ENCODE results near the gene CDH4.

CDH4 gene

DNA sequence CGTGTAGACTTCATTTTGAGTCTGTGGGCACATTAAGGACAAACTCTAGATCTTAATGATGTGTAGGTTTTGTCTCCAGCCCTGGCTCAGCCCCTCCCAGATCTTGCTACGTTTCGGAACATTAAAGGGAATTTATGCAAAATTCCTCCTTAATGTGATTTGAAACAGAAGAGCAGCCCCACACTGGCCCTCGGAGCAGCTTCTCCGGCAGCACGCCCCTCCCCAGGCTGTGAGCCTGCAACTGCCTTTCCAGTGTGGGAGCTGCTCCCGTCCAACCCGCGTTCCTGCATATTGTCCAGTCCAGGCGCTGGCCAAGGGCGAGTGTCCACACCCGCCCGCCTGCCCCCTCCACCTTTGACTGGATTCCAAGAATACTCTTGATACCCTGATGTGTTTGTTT is 556.4 kb downstream of the CDH4 start:
- Mint-ChIP-seq H3K27me3 (ENCODE audit: low read depth) (no peaks in the 10 kb centered on the region), H3K36me3 (ENCODE audit: low read depth) (no peaks in the 10 kb centered on the region), H3K4me3 (no peak overlapping the region), H3K4me1 (ENCODE audit: low read depth) (no peaks in the 10 kb centered on the region), H3K9me3 (no peaks in the 10 kb centered on the region), H3K27ac (no peak overlapping the region)
- no peak for DNase-seq (ENCODE audit: low spot score)

GRCh38 chr20:61809006-61809770 is 557.1 kb downstream of the CDH4 start:
- Mint-ChIP-seq H3K4me1 (ENCODE audit: low read depth) (no peaks in the 10 kb centered on the region), H3K36me3 (ENCODE audit: low read depth) (no peaks in the 10 kb centered on the region), H3K9me3 (no peaks in the 10 kb centered on the region), H3K27ac (no peak overlapping the region), H3K27me3 (ENCODE audit: low read depth) (no peaks in the 10 kb centered on the region), H3K4me3 (no peak overlapping the region)
- DNase-seq (ENCODE audit: low spot score): no peak

GRCh38 chr20:61810066-61810737 is 558.1 kb downstream of the CDH4 start:
- no peak overlapping the region for H3K4me3 Mint-ChIP-seq
- no peak for DNase-seq (ENCODE audit: low spot score)
- no peaks in the 10 kb centered on the region for H3K27me3 Mint-ChIP-seq (ENCODE audit: low read depth)
- H3K4me1 Mint-ChIP-seq (ENCODE audit: low read depth): no peaks in the 10 kb centered on the region
- H3K9me3 Mint-ChIP-seq: no peaks in the 10 kb centered on the region
- no peak overlapping the region for H3K27ac Mint-ChIP-seq
- no peaks in the 10 kb centered on the region for H3K36me3 Mint-ChIP-seq (ENCODE audit: low read depth)

DNA sequence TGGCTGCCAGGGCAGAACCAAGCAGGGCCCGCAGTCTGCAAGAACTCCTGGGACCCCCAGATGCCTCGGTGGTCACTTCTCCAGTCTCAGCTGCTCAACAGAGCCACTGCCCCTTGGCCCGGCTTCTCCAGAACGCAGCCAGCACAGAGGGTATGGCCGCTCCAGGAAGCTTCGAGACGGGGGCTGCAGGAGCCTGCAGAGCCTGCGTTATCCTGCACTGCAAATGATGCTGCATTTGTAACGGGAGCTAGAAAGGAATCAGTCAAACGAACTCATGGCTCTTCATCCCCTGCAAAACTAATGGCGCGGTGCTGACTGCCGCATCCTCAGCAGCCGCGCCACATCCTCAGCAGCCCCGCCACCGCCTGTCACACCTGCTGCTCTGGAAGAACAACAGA is 558.7 kb downstream of the CDH4 start:
- no peaks in the 10 kb centered on the region for H3K36me3 Mint-ChIP-seq (ENCODE audit: low read depth)
- H3K27me3 Mint-ChIP-seq (ENCODE audit: low read depth): no peaks in the 10 kb centered on the region

GRCh38 chr20:61811166-61811565 is 559.1 kb downstream of the CDH4 start:
- Mint-ChIP-seq H3K27ac (no peak overlapping the region), H3K4me1 (ENCODE audit: low read depth) (no peaks in the 10 kb centered on the region), H3K27me3 (ENCODE audit: low read depth) (no peaks in the 10 kb centered on the region), H3K9me3 (no peaks in the 10 kb centered on the region), H3K36me3 (ENCODE audit: low read depth) (no peaks in the 10 kb centered on the region), H3K4me3 (no peak overlapping the region)
- no peak for DNase-seq (ENCODE audit: low spot score)

More for the DNA sequence above, 558.7 kb downstream of the CDH4 start:
- DNase-seq (ENCODE audit: low spot score): no peak
- Mint-ChIP-seq H3K4me3 (no peak overlapping the region), H3K27ac (no peak overlapping the region), H3K9me3 (no peaks in the 10 kb centered on the region), H3K4me1 (ENCODE audit: low read depth) (no peaks in the 10 kb centered on the region)

GRCh38 chr20:61812121-61812844 is 560.2 kb downstream of the CDH4 start:
- Mint-ChIP-seq H3K9me3 (no peaks in the 10 kb centered on the region), H3K27me3 (ENCODE audit: low read depth) (no peaks in the 10 kb centered on the region), H3K4me1 (ENCODE audit: low read depth) (no peaks in the 10 kb centered on the region)

DNA sequence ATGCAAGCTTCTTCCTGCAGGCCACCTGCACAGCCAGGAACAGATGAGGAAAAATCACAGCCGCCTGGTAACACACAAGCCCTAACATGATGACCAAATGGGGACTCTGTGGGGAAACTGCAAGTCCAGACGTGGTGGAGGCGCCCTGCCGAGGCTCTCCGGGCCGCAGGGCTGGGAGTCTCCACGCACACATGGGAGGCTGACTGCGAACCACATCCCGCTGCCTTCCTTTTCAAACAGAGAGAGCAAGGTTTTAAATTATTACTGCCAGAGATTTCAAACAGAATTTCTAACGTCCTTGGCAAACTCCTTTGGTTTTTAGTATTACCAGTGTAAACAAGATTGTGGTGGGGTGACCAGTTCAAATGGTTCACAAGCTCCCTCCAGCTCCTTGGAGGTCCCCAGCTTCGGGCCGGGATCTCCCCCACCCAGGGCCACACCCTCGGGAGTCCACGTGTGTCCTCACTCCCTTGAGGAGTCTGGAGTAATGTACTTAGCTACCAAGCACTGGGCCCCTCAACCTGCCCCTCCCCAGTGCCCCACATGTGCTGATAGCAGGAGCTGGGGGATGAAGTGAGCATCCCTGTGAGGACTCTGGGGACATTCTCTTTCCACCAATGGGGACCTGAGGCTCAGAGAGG is 560.9 kb downstream of the CDH4 start:
- Mint-ChIP-seq H3K4me3 (no peak overlapping the region), H3K27ac (no peak overlapping the region), H3K27me3 (ENCODE audit: low read depth) (no peaks in the 10 kb centered on the region), H3K36me3 (ENCODE audit: low read depth) (no peaks in the 10 kb centered on the region), H3K9me3 (no peaks in the 10 kb centered on the region), H3K4me1 (ENCODE audit: low read depth) (no peaks in the 10 kb centered on the region)
- DNase-seq (ENCODE audit: low spot score): no peak

More at GRCh38 chr20:61812121-61812844, 560.2 kb downstream of the CDH4 start:
- H3K27ac Mint-ChIP-seq: no peak overlapping the region
- H3K4me3 Mint-ChIP-seq: no peak overlapping the region
- no peak for DNase-seq (ENCODE audit: low spot score)
- no peaks in the 10 kb centered on the region for H3K36me3 Mint-ChIP-seq (ENCODE audit: low read depth)

DNA sequence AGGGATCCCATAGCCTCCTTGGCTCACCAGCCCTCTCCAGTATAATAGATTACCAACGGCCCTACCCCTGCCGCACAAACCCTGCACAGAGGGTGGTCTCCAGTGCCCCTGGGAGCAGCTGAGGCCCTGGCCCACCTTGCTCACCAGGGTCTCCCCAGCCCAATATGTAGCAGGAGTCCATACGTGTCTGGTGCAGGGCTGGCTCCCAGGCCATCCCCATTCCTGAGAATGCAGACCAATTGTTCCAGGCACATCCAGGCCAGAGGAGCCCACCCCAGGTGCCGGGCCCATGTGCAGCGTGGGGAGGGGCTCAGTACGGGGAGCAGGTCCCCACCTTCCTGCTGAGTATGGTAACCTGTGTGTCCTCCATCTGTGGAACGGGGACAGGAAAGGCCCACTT is 561.7 kb downstream of the CDH4 start:
- no peaks in the 10 kb centered on the region for H3K4me1 Mint-ChIP-seq (ENCODE audit: low read depth)
- H3K36me3 Mint-ChIP-seq (ENCODE audit: low read depth): no peaks in the 10 kb centered on the region
- no peak for DNase-seq (ENCODE audit: low spot score)
- no peaks in the 10 kb centered on the region for H3K9me3 Mint-ChIP-seq
- no peaks in the 10 kb centered on the region for H3K27me3 Mint-ChIP-seq (ENCODE audit: low read depth)
- H3K4me3 Mint-ChIP-seq: no peak overlapping the region
- no peak overlapping the region for H3K27ac Mint-ChIP-seq

- H3K9me3 Mint-ChIP-seq: no peaks in the 10 kb centered on the region
- no peaks in the 10 kb centered on the region for H3K4me1 Mint-ChIP-seq (ENCODE audit: low read depth)
- no peak overlapping the region for H3K4me3 Mint-ChIP-seq
- H3K27ac Mint-ChIP-seq: no peak overlapping the region
- no peak for DNase-seq (ENCODE audit: low spot score)
- H3K27me3 Mint-ChIP-seq (ENCODE audit: low read depth): no peaks in the 10 kb centered on the region
- no peaks in the 10 kb centered on the region for H3K36me3 Mint-ChIP-seq (ENCODE audit: low read depth)
These were observed 562.2 kb downstream of the CDH4 start for GRCh38 chr20:61814244-61814643.

DNA sequence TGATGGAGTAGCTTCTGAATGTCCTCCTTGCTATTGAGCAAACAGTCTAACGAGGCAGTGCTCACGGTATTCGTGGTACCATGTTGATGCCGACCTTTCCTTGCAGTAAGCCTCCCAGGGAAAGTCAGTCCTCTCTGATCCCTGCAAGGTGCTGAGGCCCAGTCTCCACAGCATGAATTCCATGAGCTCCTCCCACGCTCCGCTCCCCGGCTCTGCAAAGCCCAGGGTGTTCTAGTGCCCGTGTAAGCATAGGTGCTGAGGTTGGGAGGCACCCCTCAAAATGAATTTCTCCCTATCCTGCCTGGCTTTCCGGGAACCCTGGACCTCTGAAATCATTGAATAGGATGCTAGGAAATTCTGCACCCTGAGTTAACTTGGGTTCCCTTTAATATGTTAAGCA is 562.7 kb downstream of the CDH4 start:
- Mint-ChIP-seq H3K9me3 (no peaks in the 10 kb centered on the region), H3K36me3 (ENCODE audit: low read depth) (no peaks in the 10 kb centered on the region)

GRCh38 chr20:61815176-61815575 is 563.1 kb downstream of the CDH4 start:
- H3K4me1 Mint-ChIP-seq (ENCODE audit: low read depth): no peaks in the 10 kb centered on the region
- H3K36me3 Mint-ChIP-seq (ENCODE audit: low read depth): no peaks in the 10 kb centered on the region
- no peak for DNase-seq (ENCODE audit: low spot score)
- H3K27ac Mint-ChIP-seq: no peak overlapping the region
- no peaks in the 10 kb centered on the region for H3K9me3 Mint-ChIP-seq
- H3K27me3 Mint-ChIP-seq (ENCODE audit: low read depth): no peaks in the 10 kb centered on the region
- H3K4me3 Mint-ChIP-seq: no peak overlapping the region

More for the DNA sequence above, 562.7 kb downstream of the CDH4 start:
- no peak overlapping the region for H3K27ac Mint-ChIP-seq
- no peak for DNase-seq (ENCODE audit: low spot score)
- H3K4me1 Mint-ChIP-seq (ENCODE audit: low read depth): no peaks in the 10 kb centered on the region
- no peak overlapping the region for H3K4me3 Mint-ChIP-seq
- no peaks in the 10 kb centered on the region for H3K27me3 Mint-ChIP-seq (ENCODE audit: low read depth)

GRCh38 chr20:61815678-61816077 is 563.6 kb downstream of the CDH4 start:
- no peaks in the 10 kb centered on the region for H3K36me3 Mint-ChIP-seq (ENCODE audit: low read depth)
- no peaks in the 10 kb centered on the region for H3K4me1 Mint-ChIP-seq (ENCODE audit: low read depth)
- DNase-seq (ENCODE audit: low spot score): no peak
- no peaks in the 10 kb centered on the region for H3K27me3 Mint-ChIP-seq (ENCODE audit: low read depth)
- no peak overlapping the region for H3K4me3 Mint-ChIP-seq
- no peak overlapping the region for H3K27ac Mint-ChIP-seq
- H3K9me3 Mint-ChIP-seq: no peaks in the 10 kb centered on the region

DNA sequence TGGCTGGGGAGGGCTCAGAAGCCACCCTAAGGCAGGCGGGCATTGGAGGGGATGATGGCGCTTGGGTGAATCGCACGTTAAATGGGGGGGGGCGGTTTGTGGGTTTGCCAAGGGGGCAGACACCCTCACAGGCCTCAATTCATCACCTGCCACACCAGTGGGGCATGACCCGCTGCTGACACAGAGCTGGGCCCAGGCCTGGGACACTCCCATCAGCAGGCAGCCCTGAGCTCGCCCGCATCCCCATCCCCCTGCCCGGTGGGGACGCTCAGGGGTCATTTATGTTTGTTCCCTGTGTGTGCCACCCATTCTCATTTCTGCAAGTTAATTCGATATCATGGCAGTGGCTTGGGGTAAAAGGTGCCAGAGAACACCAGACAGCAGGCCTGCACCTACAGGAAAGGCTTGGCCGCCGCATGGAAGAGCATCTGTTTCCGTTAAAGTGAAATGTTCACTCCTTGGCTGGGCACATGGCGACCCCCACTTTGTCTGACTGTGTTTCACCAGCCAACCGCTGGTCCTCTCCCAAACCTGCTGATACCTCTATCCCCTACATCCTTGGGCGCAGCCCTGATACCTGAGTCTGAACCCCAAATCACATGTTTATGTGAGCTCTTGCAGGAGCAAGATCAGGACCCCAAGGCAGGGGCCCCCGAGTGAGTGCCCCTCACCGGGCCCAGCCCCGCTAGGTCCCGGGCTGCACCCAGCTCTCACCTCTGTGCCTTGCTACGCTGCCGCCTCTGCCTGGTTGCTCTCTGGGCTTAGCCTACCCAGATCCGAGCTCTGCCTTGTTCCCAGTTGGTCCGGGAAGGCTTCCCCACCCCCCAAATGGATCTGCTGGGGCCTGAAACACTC is 564.8 kb downstream of the CDH4 start:
- Mint-ChIP-seq H3K9me3 (no peaks in the 10 kb centered on the region), H3K4me1 (ENCODE audit: low read depth) (no peaks in the 10 kb centered on the region), H3K36me3 (ENCODE audit: low read depth) (no peaks in the 10 kb centered on the region), H3K27me3 (ENCODE audit: low read depth) (no peaks in the 10 kb centered on the region), H3K27ac (no peak overlapping the region), H3K4me3 (no peak overlapping the region)
- DNase-seq (ENCODE audit: low spot score): no peak
